Retinal pigment epithelial cell (primary cell): ENCODE data around the gene UBE4A.
A peak's percentile ranks its signal among the peaks of the same experiment; 100 is the strongest.

Experiments used
- DNase-seq: peaks from one replicate; pipeline ENCODE4 v3.0.0-alpha.2; 2010; ENCODE audit warnings: low read depth
- H3K4me3 ChIP-seq: 2 replicates; pipeline ENCODE4 v1.5.1; 2011; ENCODE audit warnings: mild to moderate bottlenecking, low read length, control low read depth, moderate library complexity
- CTCF ChIP-seq: conservative IDR thresholded peaks from 2 replicates; pipeline ENCODE4 v1.5.1; 2011; ENCODE audit warnings: low read depth, low read length, control low read depth, inconsistent platforms

Gene UBE4A

GRCh38 chr11:118342503-118343161 is 16.8 kb upstream of the UBE4A start, which contains the start of gene CD3D:
TSS of gene CD3D (minus strand) at chr11:118342705. CDS start at chr11:118342607, 98 bp downstream.
- H3K4me3 ChIP-seq: no peak within 1 kb of the TSS
- TF ChIP-seq CTCF: no peak
- no peak for DNase-seq

GRCh38 chr11:118343248-118343647 is 16.2 kb upstream of the UBE4A start:
- H3K4me3 ChIP-seq: no peak overlapping the region
- no peak for DNase-seq
- no peak for TF ChIP-seq CTCF

- TF ChIP-seq CTCF: no peak
- no peak within 1 kb of the TSS for H3K4me3 ChIP-seq
- no peak for DNase-seq
Measured at GRCh38 chr11:118343981-118344515, 15.4 kb upstream of the UBE4A start, which contains the start of gene CD3G. TSS of gene CD3G (plus strand) at chr11:118344344. CDS start at chr11:118344424, 80 bp downstream.

GRCh38 chr11:118349475-118349874 is 9.9 kb upstream of the UBE4A start:
- no peak for TF ChIP-seq CTCF
- no peak for DNase-seq
- no peak overlapping the region for H3K4me3 ChIP-seq

GRCh38 chr11:118353084-118353710 is 6.2 kb upstream of the UBE4A start:
- DNase-seq: no peak
- peak; percentile 44 for TF ChIP-seq CTCF
- H3K4me3 ChIP-seq: no peak overlapping the region

GRCh38 chr11:118358071-118358470 is 1.3 kb upstream of the UBE4A start:
- DNase-seq: no peak
- TF ChIP-seq CTCF: no peak
- H3K4me3 ChIP-seq: no peak overlapping the region
